Myocyte (in vitro differentiated cells): ENCODE measurements around the gene TRIM72. TPM values are rescaled to one million over a fixed set of nuclear protein-coding genes. Genes with fewer than 3 reads are reported as not detected.

Source experiments
- total RNA-seq: library from RNA; depleted of rRNA; stranded (reverse); fragments of >200 nt; gene quantifications from 2 replicates; pipeline ENCODE4 v1.2.3, GENCODE V29; 2014

TRIM72 gene
- total RNA-seq, 1 donor from 2014 or later, result 408 TPM

Other genes starting within 250 kb of the TRIM72 start
- 98.3 and 128 TPM in 2 replicates for gene HSD3B7, start 228.9 kb upstream of the TRIM72 start, total RNA-seq
- 0.86 and 1.3 TPM in 2 replicates for gene STX1B, start 203.5 kb upstream of the TRIM72 start, total RNA-seq
- gene STX4, start 180.6 kb upstream of the TRIM72 start, total RNA-seq, result 47.3 and 51.0 TPM in 2 replicates
- 45.4 and 65.3 TPM in 2 replicates for gene ZNF668, start 139.9 kb upstream of the TRIM72 start, total RNA-seq
- 17.6 and 29.6 TPM in 2 replicates for gene ZNF646, start 139.7 kb upstream of the TRIM72 start, total RNA-seq
- gene PRSS53, start 125.2 kb upstream of the TRIM72 start, total RNA-seq, result 3.9 and 4.1 TPM in 2 replicates
- 143 and 171 TPM in 2 replicates for gene VKORC1, start 119.3 kb upstream of the TRIM72 start, total RNA-seq
- 158 and 239 TPM in 2 replicates for gene BCKDK, start 105.7 kb upstream of the TRIM72 start, total RNA-seq
- 46.7 and 53.5 TPM in 2 replicates for gene KAT8, start 96.5 kb upstream of the TRIM72 start, total RNA-seq
- gene PRSS8, start 78.4 kb upstream of the TRIM72 start, total RNA-seq, result 0.08 TPM in 1 of 2 replicates, not detected in the other
- 0.51 and 1.6 TPM in 2 replicates for gene PRSS36, start 64.1 kb upstream of the TRIM72 start, total RNA-seq
- 14.6 and 18.3 TPM in 2 replicates for gene FUS, start 34.0 kb upstream of the TRIM72 start, total RNA-seq
- gene PYCARD, start 11.4 kb upstream of the TRIM72 start, total RNA-seq, result 2.3 and 3.0 TPM in 2 replicates
- gene PYDC1, start 3.0 kb downstream of the TRIM72 start, total RNA-seq, result not detected in 2 replicates
- gene ITGAM, start 45.9 kb downstream of the TRIM72 start, total RNA-seq, result 0.13 and 0.62 TPM in 2 replicates
- gene ITGAX, start 141.1 kb downstream of the TRIM72 start, total RNA-seq, result 0.40 TPM in 1 of 2 replicates, not detected in the other
- not detected in 2 replicates for gene ITGAD, start 179.2 kb downstream of the TRIM72 start, total RNA-seq
- gene COX6A2, start 214.2 kb downstream of the TRIM72 start, total RNA-seq, result 68.6 and 227 TPM in 2 replicates
- 1.8 and 2.2 TPM in 2 replicates for gene ZNF843, start 228.7 kb downstream of the TRIM72 start, total RNA-seq
- gene ARMC5, start 245.4 kb downstream of the TRIM72 start, total RNA-seq, result 17.2 and 21.5 TPM in 2 replicates